Brain microvascular endothelial cell (primary cell): ENCODE measurements around the gene STIMATE.

Source experiments
- DNase-seq: peaks from one replicate; pipeline ENCODE4 v3.0.0-alpha.2; 2020
- H3K27ac ChIP-seq: fragments of 250-450 bp; sonication (Bioruptor Pico); 2 replicates; pipeline ENCODE4 v1.5.1; 2020; ENCODE audit warnings: mild to moderate bottlenecking, moderate library complexity
- H3K27me3 ChIP-seq: fragments of 250-450 bp; sonication (Bioruptor Pico); replicated peaks from 2 replicates; pipeline ENCODE4 v1.5.1; 2020; ENCODE audit warnings: mild to moderate bottlenecking
- H3K36me3 ChIP-seq: fragments of 250-450 bp; sonication (Bioruptor Pico); replicated peaks from 2 replicates; pipeline ENCODE4 v1.5.1; 2020; ENCODE audit warnings: mild to moderate bottlenecking
- H3K4me3 ChIP-seq: 2 replicates; pipeline ENCODE4 v1.5.1; 2011; ENCODE audit warnings: low read depth, mild to moderate bottlenecking, control low read depth, low read length, moderate library complexity
- CTCF ChIP-seq: IDR thresholded peaks from 2 replicates; pipeline ENCODE4 v1.5.1; 2011; ENCODE audit warnings: low read depth, mild to moderate bottlenecking, moderate library complexity, low read length, control low read depth, inconsistent platforms; ENCODE audit errors: missing control alignments
- in situ Hi-C: cut with HindIII; loops from 2 replicates; pipeline ENCODE4 v1.10.0; 2017; ENCODE audit warnings: low sequenced_read_pairs, low pct_ligation_motif_present

Gene STIMATE

GRCh38 chr3:52810923-52811322, 86.4 kb downstream of the STIMATE start:
- in situ Hi-C loops, result no loop called here
- Histone ChIP-seq H3K4me3 (no peak overlapping the region), H3K27ac (no peak overlapping the region), H3K27me3 (no peaks in the 10 kb centered on the region), H3K36me3 (no peaks in the 10 kb centered on the region)
- no peak for DNase-seq
- TF ChIP-seq CTCF, result no peak

GRCh38 chr3:52809662-52810377, 87.5 kb downstream of the STIMATE start:
- no peak overlapping the region for H3K4me3 ChIP-seq
- no peaks in the 10 kb centered on the region for H3K36me3 ChIP-seq
- DNase-seq, result no peak
- no peak overlapping the region for H3K27ac ChIP-seq
- in situ Hi-C loops, result no loop called here
- H3K27me3 ChIP-seq, result no peaks in the 10 kb centered on the region
- TF ChIP-seq CTCF, result no peak

- no peak overlapping the region for H3K27ac ChIP-seq
- no peak for TF ChIP-seq CTCF
- in situ Hi-C loops, result no loop called here
- no peak overlapping the region for H3K4me3 ChIP-seq
- no peak for DNase-seq
- H3K27me3 ChIP-seq, result no peaks in the 10 kb centered on the region
- H3K36me3 ChIP-seq, result no peaks in the 10 kb centered on the region
Observed at GRCh38 chr3:52809149-52809548, 88.2 kb downstream of the STIMATE start.

- DNase-seq, result no peak
- TF ChIP-seq CTCF, result no peak
- H3K36me3 ChIP-seq, result no peaks in the 10 kb centered on the region
- no peak overlapping the region for H3K4me3 ChIP-seq
- in situ Hi-C loops, result no loop called here
- H3K27me3 ChIP-seq, result no peaks in the 10 kb centered on the region
- H3K27ac ChIP-seq, result no peak overlapping the region
Observed at GRCh38 chr3:52805270-52806039, 91.9 kb downstream of the STIMATE start.

- DNase-seq, result no peak
- Histone ChIP-seq H3K27ac (no peak overlapping the region), H3K4me3 (no peak overlapping the region), H3K27me3 (no peaks in the 10 kb centered on the region), H3K36me3 (no peaks in the 10 kb centered on the region)
- TF ChIP-seq CTCF, result no peak
- in situ Hi-C loops, result no loop called here
Observed at GRCh38 chr3:52801839-52802238, 95.5 kb downstream of the STIMATE start.
